DMS53 (cell line): ENCODE measurements around the gene BOC.
A peak's percentile ranks its signal among the peaks of the same experiment; 100 is the strongest.

Experiments
- DNase-seq: peaks from one replicate; lab custom pipeline; 2025; lab: John Stamatoyannopoulos, UW

Gene BOC

GRCh38 chr3:113249111-113249510 is 37.8 kb downstream of the BOC start:
- DNase-seq, result no peak

- DNase-seq, result no peak
Observed at GRCh38 chr3:113249601-113250000, 38.2 kb downstream of the BOC start.

- DNase-seq, result no peak
Observed at GRCh38 chr3:113250566-113250965, 39.2 kb downstream of the BOC start.

GRCh38 chr3:113251817-113252216 is 40.5 kb downstream of the BOC start:
- DNase-seq, result peak; percentile 16

DNA sequence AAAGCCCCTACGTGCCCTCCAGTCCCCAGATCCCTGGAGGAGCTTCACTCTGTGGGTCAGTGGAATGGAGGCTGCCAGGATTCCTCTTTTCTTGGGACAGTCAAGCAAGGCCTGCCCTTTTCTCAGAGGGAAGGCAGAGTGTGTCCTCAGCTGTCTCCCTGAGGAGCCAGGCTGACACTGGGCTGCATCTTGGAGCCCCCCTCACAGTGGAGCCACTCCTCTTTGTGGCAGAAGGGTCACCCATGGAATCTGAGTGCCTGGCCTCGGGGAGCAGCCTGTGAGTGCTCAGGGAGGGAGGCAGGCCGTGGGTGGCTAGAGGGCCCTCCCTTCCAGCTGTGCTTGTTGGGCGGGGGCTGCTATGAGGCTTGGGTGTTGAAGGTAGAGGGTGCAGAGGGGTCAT is 41.2 kb downstream of the BOC start:
- DNase-seq, result no peak

- DNase-seq, result no peak
Observed at GRCh38 chr3:113253702-113254101, 42.3 kb downstream of the BOC start.

- DNase-seq, result no peak
Observed at GRCh38 chr3:113254171-113254947, 43.0 kb downstream of the BOC start.

GRCh38 chr3:113255100-113255853 is 43.9 kb downstream of the BOC start:
- no peak for DNase-seq

- no peak for DNase-seq
Observed at GRCh38 chr3:113255854-113256615, 44.7 kb downstream of the BOC start.

- DNase-seq, result no peak
Observed at GRCh38 chr3:113258361-113258760, 47.0 kb downstream of the BOC start.

GRCh38 chr3:113259196-113259595 is 47.8 kb downstream of the BOC start:
- no peak for DNase-seq

DNA sequence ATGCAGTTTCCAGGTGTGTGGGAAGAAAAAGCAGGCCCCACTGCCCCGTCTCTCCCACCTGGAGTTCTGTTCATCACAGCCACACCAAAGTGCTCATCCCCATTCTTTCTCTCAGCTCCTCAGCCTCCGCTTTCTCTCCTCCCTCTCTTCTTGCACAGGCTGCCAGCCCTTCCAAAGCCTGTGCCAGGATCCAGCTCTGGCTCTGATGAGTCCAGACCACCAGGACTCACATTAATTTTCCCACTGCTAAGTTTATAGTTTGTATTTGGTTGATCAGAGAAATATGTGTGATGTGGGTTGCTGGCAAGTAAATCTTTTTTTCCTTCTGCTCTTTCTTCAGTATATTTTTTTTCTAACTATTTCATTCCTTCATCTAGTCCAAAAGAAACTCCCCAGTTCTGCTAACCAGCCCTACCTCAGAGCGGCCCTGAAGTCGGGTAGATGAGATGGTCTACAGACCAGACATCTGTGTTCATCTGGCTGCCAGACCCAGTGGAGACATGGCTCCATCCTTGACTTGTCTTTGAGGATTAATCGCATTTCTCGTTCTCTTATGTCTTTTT is 49.8 kb downstream of the BOC start:
- DNase-seq, result no peak

DNA sequence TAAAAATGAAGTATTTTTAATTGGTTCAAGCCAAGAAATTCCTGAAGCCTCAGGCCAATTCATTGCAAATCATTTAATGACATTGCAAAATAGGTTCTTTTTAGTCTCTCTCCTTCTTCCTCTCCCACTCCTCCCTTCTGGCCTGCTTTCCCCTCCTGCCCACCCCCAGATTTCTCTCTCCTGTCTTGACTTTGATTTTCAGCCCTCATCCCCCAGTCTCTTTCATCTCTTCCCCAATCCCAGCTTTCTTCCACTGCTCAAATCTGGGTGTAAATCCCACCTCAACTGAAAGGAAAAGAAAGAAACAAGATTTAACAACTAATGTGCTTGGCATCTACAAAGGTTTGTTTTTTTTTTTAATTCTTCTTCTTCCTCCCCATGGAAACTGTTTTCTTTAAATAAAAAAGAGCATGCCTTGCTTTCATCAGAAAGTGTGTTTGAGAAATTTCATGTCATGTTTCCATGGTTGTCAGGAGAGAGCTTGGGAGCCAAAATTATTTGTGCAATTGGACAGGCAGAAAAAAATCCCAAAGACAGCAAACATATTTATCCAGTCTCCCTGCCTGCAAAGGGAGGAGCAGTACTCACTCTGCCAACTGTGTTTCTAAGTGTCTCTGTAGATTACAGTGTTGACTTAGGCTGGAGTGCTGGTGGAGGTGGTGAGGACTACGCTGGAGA is 50.4 kb downstream of the BOC start:
- DNase-seq, result peak; percentile 4

- no peak for DNase-seq
Observed at GRCh38 chr3:113262304-113262665, 50.9 kb downstream of the BOC start.

DNA sequence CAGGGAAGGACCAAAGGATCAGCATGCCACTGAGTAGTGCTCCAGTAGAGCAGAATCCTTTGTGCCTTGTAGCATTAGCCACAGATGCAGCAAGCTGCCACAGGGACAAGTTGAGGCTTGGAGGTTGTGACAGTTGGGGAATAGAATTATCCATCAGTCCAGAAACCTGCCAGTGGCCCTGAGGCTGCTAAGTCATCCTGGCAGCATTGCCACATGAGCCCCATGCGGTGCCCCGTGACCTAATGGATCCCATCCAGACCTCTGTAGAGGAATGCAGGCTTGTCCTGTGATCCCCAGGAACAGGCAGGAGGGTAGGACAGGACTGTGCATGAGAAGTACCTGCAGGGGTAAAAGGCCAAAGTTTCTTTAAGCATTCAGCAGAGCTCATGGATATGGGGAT is 51.7 kb downstream of the BOC start:
- no peak for DNase-seq

GRCh38 chr3:113263778-113264177 is 52.4 kb downstream of the BOC start:
- DNase-seq, result no peak

DNA sequence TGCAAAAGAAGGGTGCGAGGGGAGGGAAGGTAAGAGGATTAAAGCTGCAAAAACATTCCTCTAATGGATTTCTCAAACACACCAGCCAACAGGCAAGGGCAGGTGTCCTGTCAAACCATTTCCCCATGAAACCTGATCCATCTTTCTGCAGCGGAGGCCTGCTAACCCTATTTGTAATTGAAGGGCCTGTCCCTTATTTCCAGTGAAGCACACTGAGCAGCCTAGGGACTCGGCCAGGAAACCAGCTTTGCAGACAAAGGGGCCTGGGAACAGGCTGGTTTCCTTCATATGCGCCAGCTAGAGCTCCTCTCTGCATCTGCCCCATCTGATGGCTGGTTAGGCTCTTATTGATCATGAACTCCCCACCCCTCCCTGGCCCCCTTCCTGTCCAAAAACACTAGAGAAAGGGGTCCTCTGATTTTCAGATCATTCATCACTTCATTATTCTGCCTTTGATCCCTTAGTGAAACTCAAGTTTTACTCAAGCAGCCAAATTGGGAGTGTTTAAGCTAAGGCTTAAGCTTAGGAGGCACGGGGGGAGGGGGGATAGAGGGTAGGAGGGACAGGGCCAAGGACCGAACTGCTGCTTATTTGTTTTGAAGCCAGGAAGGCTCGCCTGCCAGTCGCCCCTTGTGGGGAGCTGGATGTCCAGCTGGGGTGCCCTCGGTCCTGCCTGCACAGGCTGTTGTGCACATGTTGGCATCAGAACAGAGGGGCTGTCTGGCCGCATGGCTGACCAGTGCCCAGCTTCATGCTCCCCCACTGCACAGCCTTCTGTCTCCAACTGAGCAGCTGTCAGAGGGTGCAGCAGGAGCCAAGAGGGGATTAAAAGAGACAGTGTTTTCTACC is 53.1 kb downstream of the BOC start:
- DNase-seq, result peak; percentile 60

- no peak for DNase-seq
Observed at GRCh38 chr3:113265231-113265630, 53.9 kb downstream of the BOC start.

DNA sequence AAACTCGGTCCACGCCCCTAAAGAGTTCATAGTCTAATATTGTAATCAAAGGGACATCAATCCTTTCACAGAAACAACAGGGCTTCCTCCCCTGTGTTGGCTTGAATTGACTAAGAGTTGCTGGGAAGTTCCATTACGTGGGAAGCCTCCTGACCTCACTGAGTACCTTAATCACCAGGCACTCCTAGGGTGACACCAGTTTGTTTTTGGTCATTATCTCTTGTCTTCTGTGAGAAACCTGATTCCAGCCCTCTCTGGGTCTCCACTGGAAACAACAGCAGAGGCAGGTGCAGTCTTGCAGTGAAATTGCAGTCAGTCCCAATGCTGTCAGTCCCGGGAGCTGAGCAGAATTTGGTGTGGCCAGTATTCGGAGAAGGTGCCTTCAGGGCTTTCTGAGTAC is 55.4 kb downstream of the BOC start:
- no peak for DNase-seq

DNA sequence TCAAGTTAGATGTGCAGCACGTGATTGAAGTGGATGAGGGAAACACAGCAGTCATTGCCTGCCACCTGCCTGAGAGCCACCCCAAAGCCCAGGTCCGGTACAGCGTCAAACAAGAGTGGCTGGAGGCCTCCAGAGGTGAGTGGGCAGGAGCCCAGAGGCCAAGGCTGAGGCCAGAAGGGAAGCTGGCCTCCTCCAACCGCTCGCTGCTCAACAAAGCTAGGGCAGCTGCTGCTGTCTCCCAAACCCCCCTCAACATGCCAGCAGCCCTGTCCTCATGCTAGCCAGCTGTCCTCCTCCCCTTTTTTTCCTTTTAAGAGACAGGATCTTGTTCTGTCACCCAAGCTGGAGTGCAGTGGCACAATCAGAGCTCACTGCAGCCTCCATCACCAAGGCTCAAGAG is 57.0 kb downstream of the BOC start:
- DNase-seq, result no peak

- no peak for DNase-seq
Observed at GRCh38 chr3:113268942-113269341, 57.6 kb downstream of the BOC start.
